GM10266 (cell line): ENCODE data around the gene EDA.

Experiments
- DNase-seq: peaks from one replicate; pipeline ENCODE4 v3.0.0; 2012; ENCODE audit errors: extremely low spot score
- TF ChIP-seq, protein P1 (sequence below): IDR thresholded peaks from 2 replicates; pipeline ENCODE4 v1.5.1; 2012; ENCODE audit warnings: mild to moderate bottlenecking, low read depth; ENCODE audit not compliant: control insufficient read depth, insufficient read depth; ENCODE audit errors: missing control alignments

EDA gene

DNA sequence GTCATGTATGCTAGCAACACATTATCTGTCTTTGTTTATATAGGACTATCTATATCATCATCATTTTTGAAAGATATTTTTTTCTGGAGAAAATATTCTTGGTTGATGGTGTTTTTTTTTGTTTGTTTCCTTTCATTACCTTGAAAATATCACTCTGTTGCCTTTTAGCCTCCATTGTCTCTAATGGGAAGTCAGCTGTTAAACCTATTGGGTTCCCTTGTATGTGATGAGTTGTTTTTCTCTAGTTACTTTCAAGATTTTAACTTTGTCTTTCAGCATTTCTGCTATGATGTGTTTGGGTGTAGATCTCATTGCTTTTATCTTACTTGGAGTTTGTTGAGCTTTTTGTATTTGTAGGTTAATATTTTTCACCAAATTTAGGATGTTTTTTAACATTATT is 124.4 kb downstream of the EDA start:
- DNase-seq = no peak
- TF ChIP-seq, protein P1, sequence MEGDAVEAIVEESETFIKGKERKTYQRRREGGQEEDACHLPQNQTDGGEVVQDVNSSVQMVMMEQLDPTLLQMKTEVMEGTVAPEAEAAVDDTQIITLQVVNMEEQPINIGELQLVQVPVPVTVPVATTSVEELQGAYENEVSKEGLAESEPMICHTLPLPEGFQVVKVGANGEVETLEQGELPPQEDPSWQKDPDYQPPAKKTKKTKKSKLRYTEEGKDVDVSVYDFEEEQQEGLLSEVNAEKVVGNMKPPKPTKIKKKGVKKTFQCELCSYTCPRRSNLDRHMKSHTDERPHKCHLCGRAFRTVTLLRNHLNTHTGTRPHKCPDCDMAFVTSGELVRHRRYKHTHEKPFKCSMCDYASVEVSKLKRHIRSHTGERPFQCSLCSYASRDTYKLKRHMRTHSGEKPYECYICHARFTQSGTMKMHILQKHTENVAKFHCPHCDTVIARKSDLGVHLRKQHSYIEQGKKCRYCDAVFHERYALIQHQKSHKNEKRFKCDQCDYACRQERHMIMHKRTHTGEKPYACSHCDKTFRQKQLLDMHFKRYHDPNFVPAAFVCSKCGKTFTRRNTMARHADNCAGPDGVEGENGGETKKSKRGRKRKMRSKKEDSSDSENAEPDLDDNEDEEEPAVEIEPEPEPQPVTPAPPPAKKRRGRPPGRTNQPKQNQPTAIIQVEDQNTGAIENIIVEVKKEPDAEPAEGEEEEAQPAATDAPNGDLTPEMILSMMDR = no peak

- no peak for DNase-seq
- TF ChIP-seq, protein P1 = no peak
Observed at GRCh38 chrX:69741721-69742120, 125.8 kb downstream of the EDA start.

- TF ChIP-seq, protein P1 = no peak
- no peak for DNase-seq
Observed at GRCh38 chrX:69746051-69746450, 130.1 kb downstream of the EDA start.

- TF ChIP-seq, protein P1 = no peak
- DNase-seq = no peak
Observed at GRCh38 chrX:69748055-69748454, 132.1 kb downstream of the EDA start.

DNA sequence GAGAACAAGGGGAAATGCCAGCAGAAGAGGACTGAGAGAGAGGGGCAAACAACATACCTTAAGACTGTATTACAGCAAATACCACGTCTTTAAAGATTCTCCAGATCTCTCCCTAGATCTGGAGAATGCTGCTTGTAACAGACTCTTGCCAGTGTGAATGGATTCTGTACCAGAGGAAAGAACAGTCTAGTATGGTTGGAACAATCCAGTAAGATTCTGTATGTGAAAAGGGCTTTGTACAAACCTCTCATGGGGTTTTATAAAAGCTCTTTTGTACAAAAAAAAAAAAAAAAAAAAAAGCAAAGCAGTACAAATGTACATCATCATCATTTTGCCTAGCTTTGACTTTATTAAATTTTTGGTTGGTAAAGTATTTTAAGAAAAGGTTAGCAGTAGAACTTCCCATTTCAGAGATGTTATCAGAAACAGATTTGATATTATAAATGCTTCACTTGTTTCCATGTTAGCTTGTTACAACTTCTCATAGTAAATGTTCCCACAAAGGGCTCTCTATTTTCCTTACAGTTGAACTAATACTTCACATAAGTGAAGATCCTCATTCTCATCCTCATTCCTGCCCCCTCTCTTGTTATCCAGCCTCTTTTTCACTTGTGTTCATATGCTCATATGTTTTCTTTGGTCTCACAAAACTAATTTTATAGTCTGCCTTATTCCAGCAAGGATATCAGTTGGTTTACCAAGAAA is 144.2 kb downstream of the EDA start:
- no peak for DNase-seq
- TF ChIP-seq, protein P1 = no peak

DNA sequence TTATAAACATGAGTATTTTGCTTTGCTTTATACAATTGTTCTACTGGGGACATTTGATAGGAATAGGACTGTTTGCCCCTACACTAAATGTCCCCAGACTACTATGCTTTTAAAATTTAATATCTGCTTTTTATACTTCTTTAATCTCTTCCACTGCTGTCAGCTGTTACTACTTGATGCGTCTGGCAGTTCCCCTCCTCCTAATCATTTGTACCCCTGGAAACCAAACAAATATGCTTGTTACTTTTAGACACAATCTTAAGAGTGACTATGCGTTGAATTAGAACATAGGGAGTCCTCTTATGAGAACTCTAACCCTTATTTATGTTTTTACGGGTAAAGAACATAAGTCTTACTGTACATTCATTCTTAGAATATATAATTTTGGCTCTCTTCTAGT is 145.7 kb downstream of the EDA start:
- DNase-seq = no peak

DNA sequence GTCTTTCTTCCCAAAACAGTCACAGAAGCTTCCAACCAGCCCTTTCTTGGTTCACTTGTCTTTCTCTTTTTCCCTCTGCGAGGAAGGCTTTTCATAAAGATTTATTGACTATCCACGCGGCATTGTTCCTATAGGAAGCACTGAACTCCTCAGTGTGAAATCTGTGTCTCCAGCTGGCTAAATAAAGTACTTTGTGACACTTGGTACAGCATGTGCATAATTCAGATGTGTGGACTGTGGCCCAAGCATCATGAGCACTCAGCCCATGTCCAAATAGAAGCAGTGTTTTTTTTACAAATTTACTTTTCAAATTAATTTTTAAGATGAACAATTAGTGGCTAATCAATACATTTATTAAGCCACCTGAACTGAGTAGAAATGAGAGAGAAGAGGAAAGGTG is 146.4 kb downstream of the EDA start:
- DNase-seq = no peak
- TF ChIP-seq, protein P1 = no peak

More for the DNA sequence above, 145.7 kb downstream of the EDA start:
- TF ChIP-seq, protein P1 = no peak
